Thyroid gland (tissue), 4 donors: ENCODE results near the gene CCNT2. TPM values are rescaled to one million over a fixed set of nuclear protein-coding genes. Genes with fewer than 3 reads are reported as not detected.
"Not testable (repeated sequence)": the region's sequence is repeated elsewhere in the genome, so short reads cannot be mapped to it uniquely, and the experiment has no call there.

Source experiments
- DNase-seq, 2 donors: peaks; one replicate each; pipeline ENCODE4 v3.0.0-alpha.2; 2019
- H3K27ac ChIP-seq, 3 donors: fragments of 200-600 bp; sonication (generic); 1 replicate in 2 of 3; 2 replicates in 1 of 3; pipeline ENCODE4 v1.5.1; 2016 to 2019; ENCODE audit warnings: mild to moderate bottlenecking in 1 of 3, moderate library complexity in 1 of 3
- H3K27me3 ChIP-seq: fragments of 200-600 bp; sonication (generic); one replicate; pipeline ENCODE4 v1.5.1; 2019
- H3K36me3 ChIP-seq, 2 donors: fragments of 200-600 bp; sonication (generic); one replicate each; pipeline ENCODE4 v1.5.1; 2016 to 2019
- H3K4me1 ChIP-seq, 2 donors: fragments of 200-600 bp; sonication (generic); one replicate each; pipeline ENCODE4 v1.5.1; 2017 to 2019
- H3K4me3 ChIP-seq, 3 donors: fragments of 200-600 bp; sonication (generic); replicated peaks in 1 of 3; 1 replicate in 2 of 3; 2 replicates in 1 of 3; pipeline ENCODE4 v1.5.1; 2016; ENCODE audit warnings: mild to moderate bottlenecking in 1 of 3
- H3K9me3 ChIP-seq: fragments of 200-600 bp; sonication (generic); one replicate; pipeline ENCODE4 v1.5.1; 2017
- CTCF ChIP-seq, 6 experiments: fragments of 200-600 bp in 3 of 6; fragments of 450-650 bp in 3 of 6; sonication (generic) in 3 of 6; IDR thresholded peaks; one replicate each; pipeline ENCODE4 v1.5.1; 2016 to 2019; ENCODE audit warnings: antibody characterized with exemption in 6 of 6, mild to moderate bottlenecking in 2 of 6, inconsistent platforms in 1 of 6, moderate library complexity in 1 of 6
- POLR2A ChIP-seq, 2 donors: fragments of 450-650 bp; IDR thresholded peaks; one replicate each; pipeline ENCODE4 v1.6.1; 2017; ENCODE audit warnings: antibody characterized with exemption in 2 of 2, mild to moderate bottlenecking in 2 of 2, moderate library complexity in 1 of 2
- WGBS, 2 donors: methylation state at CpG; one replicate each; pipeline ENCODE4 v1.1.5; 2017; 5-methylcytosine and 5-hydroxymethylcytosine counted together
- intact Hi-C: fragments of 100-400 bp; cut with DNase I; formaldehyde crosslinking; loops from one replicate; pipeline ENCODE4 v1.15.1; 2023
- total RNA-seq, 4 donors: library from RNA; depleted of rRNA; stranded (reverse); fragments of >200 nt; gene quantifications; one replicate each; pipeline ENCODE4 v1.2.3, GENCODE V29; 2016

CCNT2 gene
- total RNA-seq, 4 donors from 2014 or later, result 40.1 to 81.8 (median 45.1) TPM

GRCh38 chr2:134952608-134953007 is 34.0 kb downstream of the CCNT2 start:
- no peaks in the 10 kb centered on the region for H3K9me3 ChIP-seq
- TF ChIP-seq CTCF (IDR thresholded peaks at IDR 0.05) (no peak), POLR2A (IDR thresholded peaks at IDR 0.05) (no peak)
- no peaks in the 10 kb centered on the region for H3K4me1 ChIP-seq
- H3K36me3 ChIP-seq, result peaks cover 26 to 36% of the 10 kb centered on the region in 2 donors
- H3K27ac ChIP-seq, result no peak overlapping the region
- intact Hi-C loops, result no loop called here
- DNase-seq, result no peak
- 98 to 100% methylated on average over 3 of the region's 3 CpGs for WGBS, 2 donors
- H3K4me3 ChIP-seq, result no peak overlapping the region
- no peaks in the 10 kb centered on the region for H3K27me3 ChIP-seq

DNA sequence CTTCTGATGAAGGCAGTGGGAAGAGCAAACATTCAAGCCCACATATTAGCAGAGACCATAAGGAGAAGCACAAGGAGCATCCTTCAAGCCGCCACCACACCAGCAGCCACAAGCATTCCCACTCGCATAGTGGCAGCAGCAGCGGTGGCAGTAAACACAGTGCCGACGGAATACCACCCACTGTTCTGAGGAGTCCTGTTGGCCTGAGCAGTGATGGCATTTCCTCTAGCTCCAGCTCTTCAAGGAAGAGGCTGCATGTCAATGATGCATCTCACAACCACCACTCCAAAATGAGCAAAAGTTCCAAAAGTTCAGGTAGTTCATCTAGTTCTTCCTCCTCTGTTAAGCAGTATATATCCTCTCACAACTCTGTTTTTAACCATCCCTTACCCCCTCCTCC is 35.4 kb downstream of the CCNT2 start:
- intact Hi-C loops, result no loop called here
- WGBS, 2 donors, result 94 to 96% methylated on average over 5 of the region's 5 CpGs
- Histone ChIP-seq H3K4me1 (no peaks in the 10 kb centered on the region), H3K36me3 (peaks cover 26 to 27% of the 10 kb centered on the region in 2 donors), H3K9me3 (no peaks in the 10 kb centered on the region), H3K27ac (no peak overlapping the region), H3K27me3 (no peaks in the 10 kb centered on the region), H3K4me3 (no peak overlapping the region)
- DNase-seq, result no peak
- TF ChIP-seq CTCF (IDR thresholded peaks at IDR 0.05) (no peak), POLR2A (IDR thresholded peaks at IDR 0.05) (no peak)

GRCh38 chr2:134955744-134956143 is 37.1 kb downstream of the CCNT2 start:
- Histone ChIP-seq H3K4me3 (no peak overlapping the region), H3K4me1 (no peaks in the 10 kb centered on the region), H3K27me3 (no peaks in the 10 kb centered on the region), H3K9me3 (no peaks in the 10 kb centered on the region), H3K36me3 (peaks cover 21 to 26% of the 10 kb centered on the region in 2 donors), H3K27ac (no peak overlapping the region)
- intact Hi-C loops, result no loop called here
- TF ChIP-seq POLR2A (IDR thresholded peaks at IDR 0.05) (no peak), CTCF (IDR thresholded peaks at IDR 0.05) (no peak)
- WGBS, 2 donors, result 40 to 95% methylated on average over 1 of the region's 1 CpG
- no peak for DNase-seq

- intact Hi-C loops, result no loop called here
Measured at GRCh38 chr2:134957477-134957876, 38.9 kb downstream of the CCNT2 start.

DNA sequence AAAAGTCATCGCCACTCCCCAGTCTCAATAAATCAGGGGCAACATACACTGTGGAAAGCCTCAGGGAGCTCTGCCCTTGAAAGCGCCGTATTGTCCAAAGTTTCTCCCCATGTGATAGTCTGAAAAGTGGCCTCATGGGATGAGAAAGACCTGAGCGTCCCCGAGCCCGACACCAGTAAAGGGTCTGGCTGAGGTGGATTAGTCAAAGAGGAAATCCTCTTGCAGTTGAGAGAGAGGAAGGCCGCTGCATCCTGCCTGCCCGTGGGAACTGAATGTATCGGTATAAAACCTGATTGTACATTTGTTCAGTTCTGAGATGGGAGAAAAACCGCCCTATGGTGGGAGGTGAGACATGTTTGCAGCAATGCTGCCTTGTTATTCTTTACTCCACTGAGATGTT is 48.5 kb downstream of the CCNT2 start:
- H3K27me3 ChIP-seq, H3K36me3 ChIP-seq, DNase-seq, H3K4me1 ChIP-seq, H3K9me3 ChIP-seq, intact Hi-C loops, H3K27ac ChIP-seq, H3K4me3 ChIP-seq: not testable (repeated sequence)
- 74% methylated on average over 10 of the region's 10 CpGs for WGBS, 2 donors

More at GRCh38 chr2:134957477-134957876, 38.9 kb downstream of the CCNT2 start:
- 93 to 96% methylated on average over 5 of the region's 5 CpGs for WGBS, 2 donors
- Histone ChIP-seq H3K9me3 (no peaks in the 10 kb centered on the region), H3K4me3 (no peak overlapping the region), H3K36me3 (peaks cover 21 to 25% of the 10 kb centered on the region in 2 donors), H3K4me1 (no peaks in the 10 kb centered on the region), H3K27me3 (no peaks in the 10 kb centered on the region), H3K27ac (no peak overlapping the region)
- no peak for TF ChIP-seq CTCF (IDR thresholded peaks at IDR 0.05)
- no peak for TF ChIP-seq POLR2A (IDR thresholded peaks at IDR 0.05)
- DNase-seq, result no peak
